Caco-2 (cell line): Measurements from ENCODE around the gene KRT9. TPM values are rescaled to one million over a fixed set of nuclear protein-coding genes. Genes with fewer than 3 reads are reported as not detected.

Experiments used
- BruUV-seq: library from RNA; stranded (reverse); fragments of 400-500 nt; replicated peaks from 2 replicates; lab custom pipeline; 2021; lab: Mats Ljungman, UMichigan
- CTCF ChIA-PET: fragments of 300-600 bp; sonication (Branson Sonifier 250); formaldehyde crosslinking; loops from one replicate; lab custom pipeline; 2022; ENCODE audit warnings: antibody characterized with exemption; lab: Charles Lee
- POLR2A ChIA-PET: fragments of 300-600 bp; sonication (Branson Sonifier 250); formaldehyde crosslinking; loops from one replicate; lab custom pipeline; 2022; ENCODE audit warnings: antibody characterized with exemption; lab: Charles Lee
- DNase-seq, 2 experiments: peaks; one replicate each; pipeline versions ENCODE4 v3.0.0 to v3.0.0-alpha.2; 2020 to 2022
- H3K27me3 ChIP-seq: replicated peaks from 2 replicates; pipeline ENCODE4 v1.6.0; 2011; ENCODE audit warnings: low read length; ENCODE audit not compliant: control insufficient read depth, insufficient read depth
- H3K36me3 ChIP-seq: 2 replicates; pipeline ENCODE4 v1.5.1; 2011; ENCODE audit warnings: low read length; ENCODE audit not compliant: control insufficient read depth, insufficient read depth
- H3K4me1 ChIP-seq: fragments of 250-450 bp; sonication (Bioruptor Pico); 2 replicates; pipeline ENCODE4 v1.5.1; 2020; ENCODE audit warnings: mild to moderate bottlenecking
- H3K4me3 ChIP-seq: 2 replicates; pipeline ENCODE4 v1.5.1; 2011; ENCODE audit warnings: low read depth, mild to moderate bottlenecking, control low read depth, low read length
- H3K9me3 ChIP-seq: fragments of 250-450 bp; sonication (Bioruptor Pico); 2 replicates; pipeline ENCODE4 v1.5.1; 2020; ENCODE audit warnings: mild to moderate bottlenecking, moderate library complexity
- H3K27ac Mint-ChIP-seq: one replicate; pipeline ENCODE4 v1.8.0; 2022; ENCODE audit warnings: mixed read lengths; ENCODE audit not compliant: unreplicated experiment
- H3K27me3 Mint-ChIP-seq: one replicate; pipeline ENCODE4 v1.8.0; 2022; ENCODE audit warnings: mixed read lengths; ENCODE audit not compliant: insufficient read depth, unreplicated experiment
- H3K36me3 Mint-ChIP-seq: one replicate; pipeline ENCODE4 v1.8.0; 2022; ENCODE audit warnings: mild to moderate bottlenecking, mixed read lengths; ENCODE audit not compliant: insufficient read depth, unreplicated experiment
- H3K4me1 Mint-ChIP-seq: one replicate; pipeline ENCODE4 v1.8.0; 2022; ENCODE audit warnings: low read depth, mixed read lengths; ENCODE audit not compliant: unreplicated experiment
- H3K4me3 Mint-ChIP-seq: one replicate; pipeline ENCODE4 v1.8.0; 2022; ENCODE audit warnings: mild to moderate bottlenecking, moderate library complexity, mixed read lengths; ENCODE audit not compliant: unreplicated experiment
- H3K9me3 Mint-ChIP-seq: one replicate; pipeline ENCODE4 v1.8.0; 2022; ENCODE audit warnings: mixed read lengths; ENCODE audit not compliant: unreplicated experiment
- intact Hi-C: fragments of 100-400 bp; cut with micrococcal nuclease; formaldehyde crosslinking; loops from one replicate; pipeline ENCODE4 v1.10.0; 2022; ENCODE audit not compliant: unreplicated experiment
- total RNA-seq: library from RNA; stranded (reverse); gene quantifications from 2 replicates; pipeline ENCODE4 v1.2.3, GENCODE V29; 2022
- TF ChIP-seq, protein P1 (sequence below), 2 experiments: fragments of 200-600 bp in 1 of 2; IDR thresholded peaks; 1 replicate in 1 of 2; 2 replicates in 1 of 2; pipeline versions ENCODE4 v1.5.1 to v1.8.0; 2011 to 2022; ENCODE audit warnings: antibody characterized with exemption in 1 of 2, control low read depth in 1 of 2, inconsistent platforms in 1 of 2, low read depth in 1 of 2, low read length in 1 of 2, mild to moderate bottlenecking in 1 of 2, moderate library complexity in 1 of 2; ENCODE audit not compliant: insufficient read depth in 1 of 2, severe bottlenecking in 1 of 2, unreplicated experiment in 1 of 2

Gene KRT9
- total RNA-seq, 1 experiment from 2014 or later: not detected

- CTCF ChIA-PET: interaction anchor here (0.6 kb wide), 1 partner anchor 1983 kb away, joined by 3 read pairs; no protein-coding TSS in a partner anchor
- no peaks in the 10 kb centered on the region for H3K27me3 Mint-ChIP-seq
- peaks cover 99% of the 10 kb centered on the region for H3K36me3 Mint-ChIP-seq
- POLR2A ChIA-PET: no interaction called here
- H3K27ac Mint-ChIP-seq: peak overlapping the region; percentile 73
- Histone ChIP-seq H3K27me3 (no peaks in the 10 kb centered on the region), H3K4me3 (no peak overlapping the region), H3K4me1 (peaks cover 71% of the 10 kb centered on the region), H3K9me3 (no peaks in the 10 kb centered on the region), H3K36me3 (peaks cover 18% of the 10 kb centered on the region)
- peak overlapping the region; percentile 14 for H3K4me3 Mint-ChIP-seq
- no peaks in the 10 kb centered on the region for H3K9me3 Mint-ChIP-seq
- intact Hi-C loops: loop anchor here (5.0 to 10.0 kb wide), 2 partner anchors 109 to 616 kb away; no protein-coding TSS in a partner anchor
- no peak for DNase-seq
- BruUV-seq: TSS peak; percentile 15
- peaks cover 61% of the 10 kb centered on the region for H3K4me1 Mint-ChIP-seq
- TF ChIP-seq, protein P1, sequence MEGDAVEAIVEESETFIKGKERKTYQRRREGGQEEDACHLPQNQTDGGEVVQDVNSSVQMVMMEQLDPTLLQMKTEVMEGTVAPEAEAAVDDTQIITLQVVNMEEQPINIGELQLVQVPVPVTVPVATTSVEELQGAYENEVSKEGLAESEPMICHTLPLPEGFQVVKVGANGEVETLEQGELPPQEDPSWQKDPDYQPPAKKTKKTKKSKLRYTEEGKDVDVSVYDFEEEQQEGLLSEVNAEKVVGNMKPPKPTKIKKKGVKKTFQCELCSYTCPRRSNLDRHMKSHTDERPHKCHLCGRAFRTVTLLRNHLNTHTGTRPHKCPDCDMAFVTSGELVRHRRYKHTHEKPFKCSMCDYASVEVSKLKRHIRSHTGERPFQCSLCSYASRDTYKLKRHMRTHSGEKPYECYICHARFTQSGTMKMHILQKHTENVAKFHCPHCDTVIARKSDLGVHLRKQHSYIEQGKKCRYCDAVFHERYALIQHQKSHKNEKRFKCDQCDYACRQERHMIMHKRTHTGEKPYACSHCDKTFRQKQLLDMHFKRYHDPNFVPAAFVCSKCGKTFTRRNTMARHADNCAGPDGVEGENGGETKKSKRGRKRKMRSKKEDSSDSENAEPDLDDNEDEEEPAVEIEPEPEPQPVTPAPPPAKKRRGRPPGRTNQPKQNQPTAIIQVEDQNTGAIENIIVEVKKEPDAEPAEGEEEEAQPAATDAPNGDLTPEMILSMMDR (IDR thresholded peaks at IDR 0.05; ENCODE audit: insufficient read depth in 1 of 2, low read depth in 1 of 2, low read length in 1 of 2, severe bottlenecking in 1 of 2, unreplicated experiment in 1 of 2): no peak
These were observed 48.1 kb downstream of the KRT9 start for GRCh38 chr17:41523787-41524186.

GRCh38 chr17:41523225-41523593, 48.6 kb downstream of the KRT9 start:
- Histone ChIP-seq H3K4me1 (peaks cover 66% of the 10 kb centered on the region), H3K4me3 (no peak overlapping the region), H3K27me3 (no peaks in the 10 kb centered on the region), H3K36me3 (peaks cover 18% of the 10 kb centered on the region), H3K9me3 (no peaks in the 10 kb centered on the region)
- Mint-ChIP-seq H3K36me3 (peaks cover 93% of the 10 kb centered on the region), H3K9me3 (no peaks in the 10 kb centered on the region), H3K27ac (peak overlapping the region; percentile 73), H3K4me1 (peaks cover 57% of the 10 kb centered on the region), H3K4me3 (peak overlapping the region; percentile 14), H3K27me3 (no peaks in the 10 kb centered on the region)
- no TSS peak for BruUV-seq
- intact Hi-C loops: loop anchor here (5.0 to 10.0 kb wide), 2 partner anchors 108 to 616 kb away; no protein-coding TSS in a partner anchor
- no peak for DNase-seq
- ChIA-PET POLR2A (no interaction called here), CTCF (interaction anchor here (2.9 kb wide), 1 partner anchor 140 kb away, joined by 13 read pairs; no protein-coding TSS in a partner anchor)
- TF ChIP-seq, protein P1 (IDR thresholded peaks at IDR 0.05; ENCODE audit: insufficient read depth in 1 of 2, low read depth in 1 of 2, low read length in 1 of 2, severe bottlenecking in 1 of 2, unreplicated experiment in 1 of 2): no peak

- Mint-ChIP-seq H3K36me3 (peaks cover 87% of the 10 kb centered on the region), H3K9me3 (no peaks in the 10 kb centered on the region), H3K27me3 (no peaks in the 10 kb centered on the region), H3K4me1 (peaks cover 55% of the 10 kb centered on the region), H3K4me3 (peak overlapping the region; percentile 68), H3K27ac (peak overlapping the region; percentile 97)
- intact Hi-C loops: loop anchor here (1.0 to 10.0 kb wide), 4 partner anchors 16 to 615 kb away; no protein-coding TSS in a partner anchor
- no peak overlapping the region for H3K4me3 ChIP-seq
- TF ChIP-seq, protein P1 (IDR thresholded peaks at IDR 0.05; ENCODE audit: insufficient read depth in 1 of 2, low read depth in 1 of 2, low read length in 1 of 2, severe bottlenecking in 1 of 2, unreplicated experiment in 1 of 2): no peak
- TSS peak; percentile 96 for BruUV-seq
- H3K4me1 ChIP-seq: peaks cover 66% of the 10 kb centered on the region
- no peaks in the 10 kb centered on the region for H3K9me3 ChIP-seq
- POLR2A ChIA-PET: interaction anchor here (0.6 to 2.0 kb wide), 11 partner anchors 8 to 704 kb away, joined by 3 to 18 read pairs (median 5); no protein-coding TSS in a partner anchor
- CTCF ChIA-PET: interaction anchor here (0.6 to 2.9 kb wide), 15 partner anchors 10 to 621 kb away, joined by 3 to 27 read pairs (median 4); no protein-coding TSS in a partner anchor
- peak; percentile 65 to 87 for DNase-seq
- H3K36me3 ChIP-seq: peaks cover 15% of the 10 kb centered on the region
- H3K27me3 ChIP-seq: no peaks in the 10 kb centered on the region
These were observed 49.3 kb downstream of the KRT9 start for GRCh38 chr17:41522301-41523224.
